Raji (cell line): ENCODE measurements around the gene OVAAL.

Source experiments
- POLR2A ChIP-seq: IDR thresholded peaks from 2 replicates; pipeline ENCODE4 v1.6.1; 2011; ENCODE audit warnings: low read depth, low read length, control low read depth; ENCODE audit not compliant: insufficient read depth

The OVAAL gene

DNA sequence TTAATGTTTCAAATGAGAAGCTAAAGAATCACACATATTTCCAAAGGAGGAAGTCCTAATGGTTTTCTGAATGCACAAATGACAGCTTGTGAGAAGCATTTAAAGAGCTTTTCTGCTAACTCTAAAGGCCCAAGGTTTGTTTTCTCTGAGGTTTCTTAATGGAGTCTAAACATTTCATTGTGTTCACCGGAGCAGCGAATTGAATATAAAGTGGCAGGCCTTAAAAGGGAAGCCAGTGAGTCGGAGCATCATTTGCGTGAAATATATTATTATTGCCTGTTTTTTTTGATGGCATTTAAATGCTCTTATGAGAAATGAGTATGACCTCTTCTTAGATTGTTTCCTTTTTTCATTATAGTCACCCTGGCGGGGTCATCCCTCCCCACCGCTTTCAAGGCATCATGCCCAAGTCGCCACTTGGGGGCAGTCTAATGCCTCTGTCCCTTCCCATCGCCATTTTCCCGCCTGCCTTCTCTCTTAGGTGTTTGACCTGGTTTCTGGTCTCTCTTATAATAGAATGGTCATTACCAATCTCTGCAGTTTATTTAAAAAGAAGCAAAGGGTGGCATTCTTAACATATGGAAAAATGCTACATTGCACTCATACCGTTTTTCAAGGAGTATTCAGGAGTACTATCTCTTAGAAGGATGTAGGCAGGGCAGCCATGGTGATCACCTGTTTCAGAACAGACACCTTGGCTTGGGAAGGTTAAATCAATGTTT is 25.3 kb upstream of the OVAAL start:
- TF ChIP-seq POLR2A, result no peak

DNA sequence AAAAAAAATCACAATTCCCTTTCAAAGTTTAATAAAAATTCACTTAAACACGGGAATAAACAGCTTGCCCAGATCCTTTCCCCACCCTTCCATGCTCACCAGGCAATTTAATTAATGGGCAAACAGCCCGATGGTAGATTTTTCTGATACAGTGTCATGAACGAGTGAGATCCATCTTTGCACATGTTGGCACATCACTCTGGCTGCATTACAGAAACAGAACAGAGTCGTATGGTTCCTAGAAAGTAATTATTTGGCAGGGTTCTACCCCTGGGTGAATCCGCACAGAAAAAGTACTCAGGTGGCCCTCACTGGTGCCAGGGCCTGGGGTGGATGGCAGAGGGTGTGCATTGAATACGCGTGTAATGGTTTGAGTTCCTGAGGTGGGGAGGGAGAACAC is 24.6 kb upstream of the OVAAL start:
- TF ChIP-seq POLR2A, result no peak

DNA sequence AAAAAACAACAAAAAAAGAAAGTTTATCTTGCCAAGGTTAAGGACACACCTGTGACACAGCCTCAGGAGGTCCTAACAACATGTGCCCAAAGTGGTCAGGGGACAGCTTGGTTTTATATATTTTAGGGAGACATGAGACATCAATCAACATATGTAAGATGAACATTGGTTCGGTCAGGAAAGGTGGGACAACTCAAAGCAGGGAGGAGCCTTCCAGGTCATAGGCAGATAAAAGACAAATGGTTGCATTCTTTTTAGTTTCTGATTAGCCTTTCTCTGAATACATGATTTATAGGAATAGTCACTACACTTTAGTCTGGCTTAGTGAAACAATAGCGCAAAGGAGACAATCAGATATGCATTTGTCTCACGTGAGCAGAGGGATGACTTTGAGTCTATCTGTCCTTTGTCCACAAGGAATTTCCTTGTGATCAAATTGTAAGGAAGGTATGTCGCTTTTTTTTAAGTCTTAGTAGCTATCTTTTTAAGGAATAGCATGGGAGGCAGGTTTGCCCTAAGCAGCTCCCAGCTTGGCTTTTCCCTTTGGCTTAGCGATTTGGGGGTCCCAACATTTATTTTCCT is 23.3 kb upstream of the OVAAL start:
- no peak for TF ChIP-seq POLR2A

DNA sequence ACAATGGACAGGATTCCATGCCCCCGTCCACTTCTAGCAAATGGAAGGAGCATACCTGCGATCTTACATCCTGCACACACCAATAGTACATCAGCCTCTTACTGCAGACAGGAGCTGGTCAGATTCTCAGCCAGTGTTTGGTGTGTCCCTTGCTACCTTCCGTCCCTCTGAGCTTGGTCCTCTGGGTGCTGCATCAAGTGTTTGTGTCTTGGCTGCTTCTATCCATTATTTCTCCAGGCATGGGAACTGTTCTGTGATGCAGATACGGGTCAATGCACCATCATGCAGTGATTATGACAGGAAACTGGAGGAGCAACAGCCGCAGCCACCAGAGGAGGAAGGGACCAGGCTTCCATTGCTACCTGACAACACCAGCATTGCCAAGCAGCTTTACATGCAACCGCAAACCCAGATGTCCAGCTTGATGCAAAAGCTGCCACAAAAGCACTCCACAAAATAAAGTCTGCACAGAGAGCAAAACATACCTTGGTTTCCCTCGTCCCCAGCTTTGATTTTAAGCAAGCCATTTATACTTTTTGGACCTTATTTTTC is 21.9 kb upstream of the OVAAL start:
- no peak for TF ChIP-seq POLR2A

DNA sequence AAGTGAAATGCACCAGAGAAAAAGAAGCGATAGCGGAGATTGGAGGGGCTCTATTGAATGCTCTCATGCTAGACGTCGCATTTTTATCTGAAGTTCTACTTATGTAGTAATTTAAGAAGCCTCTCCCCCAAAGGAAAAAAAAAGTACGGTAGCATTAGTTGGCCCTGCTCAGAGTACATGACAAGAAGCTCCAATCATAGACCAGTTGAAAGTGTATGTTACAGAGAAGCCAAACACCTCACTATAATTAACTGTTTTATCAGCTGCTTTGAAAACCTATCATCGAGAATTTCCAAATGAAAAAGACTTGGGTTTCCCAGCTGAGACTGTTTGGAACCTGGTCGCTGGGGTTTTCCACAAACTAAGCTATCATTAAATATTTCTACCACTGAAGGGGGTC is 19.6 kb upstream of the OVAAL start:
- TF ChIP-seq POLR2A, result no peak

DNA sequence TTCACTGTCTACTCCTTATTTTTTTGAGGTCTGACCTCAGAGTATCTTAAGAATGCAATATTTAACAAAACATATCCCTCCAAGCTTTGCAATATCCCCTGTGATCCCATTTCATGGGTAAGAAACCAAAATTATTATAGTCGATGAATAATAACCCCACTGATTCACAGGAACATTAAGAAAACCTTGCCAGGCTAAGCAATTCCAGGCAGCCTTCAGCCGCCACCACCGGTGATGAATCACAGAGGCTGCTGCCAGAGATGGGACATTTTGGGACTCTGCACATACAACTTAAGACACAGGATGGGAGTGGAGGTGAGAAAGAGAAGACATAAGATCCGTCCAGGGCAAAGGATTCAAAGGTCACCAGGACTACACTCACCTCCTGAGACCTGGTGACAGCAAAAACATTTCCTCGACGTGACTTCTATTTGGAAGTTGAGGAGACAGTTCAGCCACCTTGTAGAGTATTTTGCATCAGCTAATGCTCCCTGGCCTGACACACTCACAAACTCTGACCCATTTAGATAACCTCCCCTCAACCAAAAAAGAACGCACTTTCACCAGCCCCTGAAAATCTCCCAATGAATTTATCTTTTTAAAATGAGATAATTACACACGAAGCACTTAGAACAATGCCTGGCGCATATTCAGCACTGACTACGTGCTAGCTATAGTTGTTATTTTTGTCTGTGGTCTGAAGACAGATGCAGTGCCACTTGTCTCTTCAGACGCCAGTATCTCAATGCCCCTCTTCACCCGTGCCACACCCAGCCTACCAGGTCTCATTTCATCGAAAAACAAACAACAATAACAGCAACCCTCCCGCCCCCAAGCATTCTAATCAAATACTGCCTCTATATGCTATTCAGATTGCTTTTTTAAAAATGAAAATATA is 17.8 kb upstream of the OVAAL start:
- no peak for TF ChIP-seq POLR2A

DNA sequence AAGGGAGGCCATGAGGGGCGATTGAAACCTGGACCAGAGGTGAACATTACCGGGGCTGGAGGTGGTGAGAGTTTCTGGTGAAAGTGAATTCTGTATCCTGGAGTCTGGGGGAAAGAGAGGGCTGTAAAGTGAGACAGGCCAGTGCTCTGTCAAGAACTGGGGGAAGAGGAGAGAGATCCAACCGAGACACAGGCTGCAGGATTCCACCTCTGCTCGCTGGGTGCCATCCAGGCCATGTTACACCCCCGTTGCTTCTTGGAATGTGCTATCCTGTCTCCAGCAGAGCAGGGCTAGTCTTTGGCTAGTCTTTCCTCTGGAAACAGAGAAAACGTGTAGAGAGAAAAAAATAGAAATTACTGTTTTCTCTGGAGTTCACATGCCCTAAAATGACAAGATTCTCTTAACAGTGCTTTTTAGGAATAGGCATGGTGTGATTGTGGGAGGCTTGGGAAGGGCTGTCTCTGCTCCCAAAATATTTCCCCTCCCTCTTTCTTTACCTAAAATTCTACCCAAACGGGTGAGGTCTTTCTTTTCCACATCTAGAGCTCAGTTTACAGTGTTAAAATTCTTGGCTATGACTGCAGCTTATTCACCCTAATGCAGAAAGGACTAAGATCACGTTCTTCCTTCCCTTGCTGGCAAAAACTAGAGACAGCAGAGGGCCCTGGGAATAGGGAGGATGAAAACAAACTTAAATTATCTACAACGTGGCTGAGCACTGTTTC is 16.5 kb upstream of the OVAAL start:
- no peak for TF ChIP-seq POLR2A

DNA sequence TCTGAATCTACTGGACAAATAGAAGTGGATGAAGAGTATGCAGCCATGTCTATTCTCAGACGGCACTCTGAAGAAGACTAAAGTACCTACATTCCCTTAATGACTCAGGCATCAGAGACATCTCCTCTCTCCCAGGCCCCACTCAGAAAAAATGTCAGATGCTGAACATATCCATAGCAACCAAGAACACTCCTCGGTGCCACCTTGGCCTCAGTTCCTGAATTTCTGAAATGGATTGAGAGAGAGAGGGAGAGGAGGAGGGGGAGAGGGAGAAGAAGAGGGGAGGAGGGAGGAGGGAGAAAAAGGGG is 16.0 kb upstream of the OVAAL start:
- TF ChIP-seq POLR2A, result no peak

DNA sequence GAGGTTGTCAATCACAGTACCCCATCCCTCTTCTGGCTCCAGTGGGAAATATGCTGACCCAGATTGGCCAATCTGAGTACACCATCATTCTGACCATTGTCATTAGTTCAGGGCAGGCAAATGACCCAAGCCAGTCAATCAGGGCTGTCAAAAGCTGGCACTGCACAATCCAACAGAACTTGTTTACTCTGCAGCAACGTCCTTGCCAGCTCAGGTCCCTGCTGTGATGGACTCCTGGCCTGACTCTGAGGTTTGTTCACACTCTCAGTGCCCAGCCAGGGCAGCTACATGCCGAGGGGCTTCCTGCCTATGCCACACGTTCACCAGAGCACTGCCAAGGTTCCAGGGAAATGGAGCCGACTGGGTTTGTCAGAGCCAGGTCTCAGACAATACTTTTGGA is 14.7 kb upstream of the OVAAL start:
- no peak for TF ChIP-seq POLR2A

DNA sequence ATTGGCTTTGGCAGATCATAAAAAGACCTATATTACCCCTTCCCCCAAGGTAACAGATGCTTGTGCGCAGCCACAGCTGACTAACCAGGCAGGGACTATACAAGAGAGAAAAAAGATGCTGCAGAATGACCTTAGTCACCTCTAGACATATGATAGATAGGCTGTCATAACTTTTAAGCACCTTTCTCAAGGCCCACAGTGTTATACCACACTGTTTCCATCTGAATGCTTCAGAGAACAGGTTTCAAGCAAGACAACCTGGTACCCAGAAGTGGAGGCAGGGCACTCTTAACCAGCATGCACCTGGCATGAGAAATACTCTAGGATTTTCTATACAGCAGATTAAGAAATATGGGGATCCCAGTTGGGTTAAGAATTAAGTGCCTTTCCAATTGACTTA is 12.8 kb upstream of the OVAAL start:
- no peak for TF ChIP-seq POLR2A

DNA sequence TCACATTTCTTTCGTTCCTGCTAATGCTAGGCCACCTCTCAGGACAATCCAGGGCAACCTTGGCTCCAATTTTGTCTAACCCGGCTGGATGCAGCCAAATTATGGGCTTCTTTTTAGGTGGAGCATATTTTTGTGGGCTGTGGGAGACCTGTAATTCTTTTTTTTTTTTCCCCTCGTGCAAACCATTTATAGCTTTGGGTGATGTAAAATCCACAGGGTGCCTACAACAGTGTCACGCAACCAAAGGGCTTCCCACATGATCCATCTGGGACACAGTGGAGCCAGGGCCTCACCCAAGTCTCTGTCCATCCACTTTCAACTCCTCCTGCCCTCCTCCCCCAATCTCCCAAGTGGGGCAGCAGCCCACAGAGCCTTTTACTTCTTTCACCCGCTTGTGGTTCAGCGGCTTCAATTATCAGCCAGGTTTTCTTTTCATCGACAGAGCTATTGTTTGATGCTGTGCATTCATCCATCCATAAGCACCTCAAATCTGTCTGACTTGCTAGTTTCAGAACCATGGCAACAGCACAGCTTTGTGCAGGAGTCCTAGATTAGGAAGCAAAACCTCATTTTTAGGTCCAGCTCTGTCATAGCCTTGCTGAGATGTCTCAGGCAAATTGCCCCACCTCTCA is 10.0 kb upstream of the OVAAL start:
- no peak for TF ChIP-seq POLR2A

DNA sequence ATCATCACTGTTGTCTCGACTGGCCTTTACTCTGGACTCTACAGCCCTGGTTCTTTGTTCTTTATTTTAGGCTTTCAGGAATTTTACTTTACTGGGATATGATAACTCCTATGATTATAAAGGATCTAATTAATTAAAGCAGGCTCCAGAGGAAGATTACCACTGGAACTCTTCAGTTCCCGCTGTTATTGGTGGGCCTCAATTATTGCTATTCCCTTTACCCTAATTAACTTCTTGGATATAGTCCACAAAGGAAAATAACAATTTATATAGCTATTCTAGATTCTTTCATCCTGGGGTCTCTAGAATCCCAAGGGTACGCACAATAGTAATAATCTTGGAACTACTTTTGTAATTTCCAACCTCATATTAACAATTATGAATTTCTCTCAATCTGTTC is 8.5 kb upstream of the OVAAL start:
- no peak for TF ChIP-seq POLR2A

DNA sequence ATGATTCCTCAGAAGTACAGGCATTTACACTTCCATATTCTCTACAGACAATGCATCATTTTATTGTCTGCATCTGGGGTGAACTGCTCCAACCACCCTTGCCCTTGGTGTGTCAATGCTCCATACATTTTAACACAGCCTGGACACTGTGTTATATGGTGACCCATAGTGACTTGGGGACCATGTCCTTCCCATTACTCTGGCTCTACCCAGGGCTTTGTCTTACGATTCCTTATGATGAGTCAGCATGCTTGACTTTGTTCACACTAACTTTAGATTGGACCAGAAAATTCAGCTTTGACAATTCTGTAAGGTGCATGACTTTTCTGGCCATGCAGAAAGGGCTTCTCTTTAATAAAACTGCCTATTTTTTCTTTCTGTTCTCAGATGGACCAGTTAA is 6.8 kb upstream of the OVAAL start:
- no peak for TF ChIP-seq POLR2A

DNA sequence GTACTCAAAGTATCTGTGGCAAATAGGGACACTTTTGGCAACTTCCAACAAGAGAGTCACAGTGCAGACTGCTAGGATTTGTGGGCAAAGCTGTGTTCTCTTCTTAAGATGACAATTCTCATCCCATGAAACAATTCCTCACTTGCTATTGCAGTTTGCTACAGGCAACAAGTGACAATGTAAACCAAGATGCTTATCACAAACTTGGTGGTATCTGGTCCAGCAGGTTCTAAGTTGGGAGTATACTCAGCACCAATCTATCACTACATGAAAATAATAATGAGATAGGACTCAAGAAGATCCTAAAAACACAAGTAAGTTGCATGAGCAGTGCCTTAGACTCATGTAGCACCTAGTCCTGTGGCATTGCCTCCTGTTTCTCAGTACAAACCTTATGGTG is 3.4 kb upstream of the OVAAL start:
- no peak for TF ChIP-seq POLR2A
